IMR-90 (cell line): ENCODE results near the gene CAND2.

Experiments
- CEBPB ChIP-seq: IDR thresholded peaks from 2 replicates; pipeline ENCODE4 v1.6.1; 2012; ENCODE audit warnings: low read depth, low read length, improper control_type of control experiment
- CHD1 ChIP-seq: IDR thresholded peaks from 2 replicates; pipeline ENCODE4 v1.6.1; 2012; ENCODE audit warnings: low read depth, low read length, improper control_type of control experiment
- MAZ ChIP-seq: IDR thresholded peaks from 2 replicates; pipeline ENCODE4 v1.6.1; 2012; ENCODE audit warnings: low read depth, mild to moderate bottlenecking, low read length, improper control_type of control experiment, moderate library complexity, borderline replicate concordance
- MXI1 ChIP-seq: IDR thresholded peaks from 2 replicates; pipeline ENCODE4 v1.6.1; 2012; ENCODE audit warnings: low read depth, mild to moderate bottlenecking, low read length, moderate library complexity, borderline replicate concordance
- POLR2A ChIP-seq: IDR thresholded peaks from 2 replicates; pipeline ENCODE4 v1.6.1; 2012; ENCODE audit warnings: mild to moderate bottlenecking, low read depth, low read length
- RAD21 ChIP-seq: IDR thresholded peaks from 2 replicates; pipeline ENCODE4 v1.6.1; 2012; ENCODE audit warnings: low read length, improper control_type of control experiment
- RFX5 ChIP-seq: IDR thresholded peaks from 2 replicates; pipeline ENCODE4 v1.8.0; 2012; ENCODE audit warnings: low read depth, mild to moderate bottlenecking, low read length, moderate library complexity
- SMC3 ChIP-seq: fragments of 150-350 bp; IDR thresholded peaks from 2 replicates; pipeline ENCODE4 v1.6.1; 2016; ENCODE audit warnings: low read depth, mild to moderate bottlenecking, antibody characterized with exemption, low read length, moderate library complexity
- TF ChIP-seq, protein P1 (sequence below): conservative IDR thresholded peaks from 2 replicates; pipeline ENCODE4 v1.5.1; 2012; ENCODE audit warnings: mild to moderate bottlenecking, low read depth, low read length, improper control_type of control experiment
- TF ChIP-seq, protein P2 (sequence below): fragments of 150-350 bp; IDR thresholded peaks from 2 replicates; pipeline ENCODE4 v1.6.1; 2017; ENCODE audit warnings: mild to moderate bottlenecking, antibody characterized with exemption, low read length, low read depth
- TF ChIP-seq, protein P3 (sequence below): fragments of 150-350 bp; IDR thresholded peaks from 2 replicates; pipeline ENCODE4 v1.6.1; 2016; ENCODE audit warnings: low read depth, mild to moderate bottlenecking, low read length, moderate library complexity, borderline replicate concordance

DNA sequence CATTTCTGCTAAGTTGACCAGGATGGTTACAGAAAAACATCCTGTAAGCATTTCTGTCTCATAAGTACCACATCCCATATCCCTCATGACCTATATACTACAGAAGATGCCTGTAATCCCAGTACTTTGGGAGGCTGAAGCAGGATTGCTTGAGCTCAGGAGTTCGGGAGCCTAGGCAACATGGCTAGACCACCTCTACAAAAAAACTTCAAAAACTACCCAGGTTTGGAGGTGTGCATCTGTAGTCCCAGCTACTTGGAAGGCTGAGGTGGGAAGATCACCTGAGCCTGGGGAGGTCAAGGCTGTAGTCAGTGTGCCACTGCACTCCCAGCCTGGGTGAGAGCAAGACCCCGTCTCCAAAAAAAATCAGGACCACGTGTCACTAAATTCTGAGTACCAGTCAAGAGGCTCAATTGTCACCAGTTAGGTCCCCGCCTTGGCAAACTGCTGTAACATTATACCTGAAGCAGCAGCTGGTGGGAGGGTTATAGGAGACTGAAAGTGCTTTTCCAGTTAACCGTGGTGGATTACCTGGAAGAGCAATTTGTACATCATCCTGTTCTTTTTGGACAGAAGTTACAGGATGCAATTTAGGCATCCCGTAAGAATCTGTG, 38.7 kb downstream of the CAND2 start:
- TF ChIP-seq, protein P1, sequence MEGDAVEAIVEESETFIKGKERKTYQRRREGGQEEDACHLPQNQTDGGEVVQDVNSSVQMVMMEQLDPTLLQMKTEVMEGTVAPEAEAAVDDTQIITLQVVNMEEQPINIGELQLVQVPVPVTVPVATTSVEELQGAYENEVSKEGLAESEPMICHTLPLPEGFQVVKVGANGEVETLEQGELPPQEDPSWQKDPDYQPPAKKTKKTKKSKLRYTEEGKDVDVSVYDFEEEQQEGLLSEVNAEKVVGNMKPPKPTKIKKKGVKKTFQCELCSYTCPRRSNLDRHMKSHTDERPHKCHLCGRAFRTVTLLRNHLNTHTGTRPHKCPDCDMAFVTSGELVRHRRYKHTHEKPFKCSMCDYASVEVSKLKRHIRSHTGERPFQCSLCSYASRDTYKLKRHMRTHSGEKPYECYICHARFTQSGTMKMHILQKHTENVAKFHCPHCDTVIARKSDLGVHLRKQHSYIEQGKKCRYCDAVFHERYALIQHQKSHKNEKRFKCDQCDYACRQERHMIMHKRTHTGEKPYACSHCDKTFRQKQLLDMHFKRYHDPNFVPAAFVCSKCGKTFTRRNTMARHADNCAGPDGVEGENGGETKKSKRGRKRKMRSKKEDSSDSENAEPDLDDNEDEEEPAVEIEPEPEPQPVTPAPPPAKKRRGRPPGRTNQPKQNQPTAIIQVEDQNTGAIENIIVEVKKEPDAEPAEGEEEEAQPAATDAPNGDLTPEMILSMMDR = no peak
- TF ChIP-seq RFX5 (no peak), MAZ (no peak), POLR2A (no peak), MXI1 (no peak), CHD1 (no peak), RAD21 (no peak), SMC3 (no peak), CEBPB (no peak)
- TF ChIP-seq, protein P2, sequence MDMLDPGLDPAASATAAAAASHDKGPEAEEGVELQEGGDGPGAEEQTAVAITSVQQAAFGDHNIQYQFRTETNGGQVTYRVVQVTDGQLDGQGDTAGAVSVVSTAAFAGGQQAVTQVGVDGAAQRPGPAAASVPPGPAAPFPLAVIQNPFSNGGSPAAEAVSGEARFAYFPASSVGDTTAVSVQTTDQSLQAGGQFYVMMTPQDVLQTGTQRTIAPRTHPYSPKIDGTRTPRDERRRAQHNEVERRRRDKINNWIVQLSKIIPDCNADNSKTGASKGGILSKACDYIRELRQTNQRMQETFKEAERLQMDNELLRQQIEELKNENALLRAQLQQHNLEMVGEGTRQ = no peak
- TF ChIP-seq, protein P3, sequence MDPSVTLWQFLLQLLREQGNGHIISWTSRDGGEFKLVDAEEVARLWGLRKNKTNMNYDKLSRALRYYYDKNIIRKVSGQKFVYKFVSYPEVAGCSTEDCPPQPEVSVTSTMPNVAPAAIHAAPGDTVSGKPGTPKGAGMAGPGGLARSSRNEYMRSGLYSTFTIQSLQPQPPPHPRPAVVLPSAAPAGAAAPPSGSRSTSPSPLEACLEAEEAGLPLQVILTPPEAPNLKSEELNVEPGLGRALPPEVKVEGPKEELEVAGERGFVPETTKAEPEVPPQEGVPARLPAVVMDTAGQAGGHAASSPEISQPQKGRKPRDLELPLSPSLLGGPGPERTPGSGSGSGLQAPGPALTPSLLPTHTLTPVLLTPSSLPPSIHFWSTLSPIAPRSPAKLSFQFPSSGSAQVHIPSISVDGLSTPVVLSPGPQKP = no peak
